Loucy (cell line): ENCODE measurements around the gene ZNF236.

ENCODE experiments used
- H2AFZ ChIP-seq: fragments of 200-600 bp; sonication (generic); 2 replicates; pipeline ENCODE4 v1.6.0; 2016; ENCODE audit warnings: antibody characterized with exemption, mild to moderate bottlenecking, low read length, moderate library complexity
- H3F3A ChIP-seq: fragments of 200-600 bp; 2 replicates; pipeline ENCODE4 v1.6.0; 2016; ENCODE audit warnings: antibody characterized with exemption, low read depth, mild to moderate bottlenecking
- H3K27me3 ChIP-seq: fragments of 200-600 bp; sonication (generic); 2 replicates; pipeline ENCODE4 v1.6.1; 2014; ENCODE audit warnings: low read length, mild to moderate bottlenecking; ENCODE audit not compliant: insufficient read depth, poor library complexity, severe bottlenecking
- H3K36me3 ChIP-seq: fragments of 200-600 bp; sonication (generic); 2 replicates; pipeline ENCODE4 v1.6.1; 2016; ENCODE audit warnings: low read length; ENCODE audit not compliant: insufficient read depth
- H3K4me1 ChIP-seq: fragments of 200-600 bp; sonication (generic); 2 replicates; pipeline ENCODE4 v1.5.1; 2014; ENCODE audit warnings: low read length, mild to moderate bottlenecking; ENCODE audit not compliant: insufficient read depth, poor library complexity, severe bottlenecking
- H3K4me2 ChIP-seq: fragments of 200-600 bp; sonication (generic); 2 replicates; pipeline ENCODE4 v1.6.0; 2014; ENCODE audit warnings: antibody characterized with exemption, low read length, low read depth, mild to moderate bottlenecking; ENCODE audit not compliant: poor library complexity, severe bottlenecking
- H3K4me3 ChIP-seq: fragments of 200-600 bp; sonication (generic); 2 replicates; pipeline ENCODE4 v1.5.1; 2014; ENCODE audit warnings: low read length, mild to moderate bottlenecking, mixed read lengths; ENCODE audit not compliant: poor library complexity, severe bottlenecking
- H3K79me2 ChIP-seq: fragments of 200-600 bp; sonication (generic); 2 replicates; pipeline ENCODE4 v1.6.1; 2014; ENCODE audit warnings: low read length; ENCODE audit not compliant: insufficient read depth
- H3K9ac ChIP-seq: fragments of 200-600 bp; sonication (generic); 2 replicates; pipeline ENCODE4 v1.6.0; 2014; ENCODE audit warnings: mild to moderate bottlenecking, low read depth, low read length, moderate library complexity; ENCODE audit not compliant: poor library complexity, severe bottlenecking
- H3K9me2 ChIP-seq: fragments of 200-600 bp; sonication (generic); replicated peaks from 2 replicates; pipeline ENCODE4 v1.6.1; 2016; ENCODE audit warnings: low read depth, low read length, mixed read lengths
- H3K9me3 ChIP-seq: fragments of 200-600 bp; sonication (generic); 2 replicates; pipeline ENCODE4 v1.6.1; 2014; ENCODE audit warnings: mild to moderate bottlenecking, antibody characterized with exemption, low read length, low read depth; ENCODE audit not compliant: insufficient read depth
- H4K20me1 ChIP-seq: fragments of 200-600 bp; sonication (generic); 2 replicates; pipeline ENCODE4 v1.6.0; 2014; ENCODE audit warnings: antibody characterized with exemption, low read length, mild to moderate bottlenecking; ENCODE audit not compliant: insufficient read depth, poor library complexity, severe bottlenecking
- CTCF ChIP-seq: fragments of 200-600 bp; sonication (generic); conservative IDR thresholded peaks from 2 replicates; pipeline ENCODE4 v1.5.1; 2014; ENCODE audit warnings: mild to moderate bottlenecking, antibody characterized with exemption, low read length
- EZH2phosphoT487 ChIP-seq: fragments of 200-600 bp; IDR thresholded peaks from 2 replicates; pipeline ENCODE4 v1.6.1; 2018; ENCODE audit warnings: antibody characterized with exemption, mild to moderate bottlenecking, moderate library complexity, borderline replicate concordance

ZNF236 gene

GRCh38 chr18:76913583-76913982, 91.2 kb downstream of the ZNF236 start:
- H2AFZ ChIP-seq, result no peak overlapping the region
- H3K4me1 ChIP-seq, result no peaks in the 10 kb centered on the region
- H3K36me3 ChIP-seq, result peaks cover 71% of the 10 kb centered on the region; the same call in 1 of the 2 replicates

GRCh38 chr18:76914314-76914713, 92.0 kb downstream of the ZNF236 start:
- TF ChIP-seq EZH2phosphoT487 (no peak), CTCF (no peak)
- Histone ChIP-seq H3K4me3 (no peak overlapping the region), H3K9ac (no peak overlapping the region), H4K20me1 (no peaks in the 10 kb centered on the region), H3K36me3 (peaks cover 70% of the 10 kb centered on the region; the same call in 1 of the 2 replicates), H3K9me3 (no peaks in the 10 kb centered on the region), H3K4me2 (no peak overlapping the region), H3K79me2 (no peaks in the 10 kb centered on the region), H3F3A (no peaks in the 10 kb centered on the region), H3K9me2 (no peaks in the 10 kb centered on the region), H2AFZ (no peak overlapping the region), H3K4me1 (no peaks in the 10 kb centered on the region), H3K27me3 (no peaks in the 10 kb centered on the region)

More at GRCh38 chr18:76913583-76913982, 91.2 kb downstream of the ZNF236 start:
- no peak for TF ChIP-seq EZH2phosphoT487
- TF ChIP-seq CTCF, result no peak
- no peaks in the 10 kb centered on the region for H3K9me2 ChIP-seq
- no peaks in the 10 kb centered on the region for H3F3A ChIP-seq
- H3K27me3 ChIP-seq, result no peaks in the 10 kb centered on the region
- no peak overlapping the region for H3K9ac ChIP-seq
- H4K20me1 ChIP-seq, result no peaks in the 10 kb centered on the region
- no peak overlapping the region for H3K4me2 ChIP-seq
- H3K4me3 ChIP-seq, result no peak overlapping the region
- no peaks in the 10 kb centered on the region for H3K9me3 ChIP-seq
- H3K79me2 ChIP-seq, result no peaks in the 10 kb centered on the region

- Histone ChIP-seq H4K20me1 (no peaks in the 10 kb centered on the region), H3K9me3 (no peaks in the 10 kb centered on the region), H3K36me3 (peaks cover 65% of the 10 kb centered on the region; the same call in 1 of the 2 replicates), H3K4me1 (no peaks in the 10 kb centered on the region), H3K4me3 (no peak overlapping the region), H2AFZ (no peak overlapping the region), H3K9me2 (no peaks in the 10 kb centered on the region), H3F3A (no peaks in the 10 kb centered on the region), H3K27me3 (no peaks in the 10 kb centered on the region), H3K4me2 (no peak overlapping the region), H3K9ac (no peak overlapping the region), H3K79me2 (no peaks in the 10 kb centered on the region)
- TF ChIP-seq CTCF (no peak), EZH2phosphoT487 (no peak)
Observed at GRCh38 chr18:76914796-76915195, 92.4 kb downstream of the ZNF236 start.
